GM12801 (cell line): ENCODE data around the gene AGBL1.

Source experiments
- TF ChIP-seq, protein P1 (sequence below): IDR thresholded peaks from one replicate; pipeline ENCODE4 v1.5.1; 2011; ENCODE audit warnings: control low read depth; ENCODE audit not compliant: insufficient read length; ENCODE audit errors: extremely low read depth

The AGBL1 gene

DNA sequence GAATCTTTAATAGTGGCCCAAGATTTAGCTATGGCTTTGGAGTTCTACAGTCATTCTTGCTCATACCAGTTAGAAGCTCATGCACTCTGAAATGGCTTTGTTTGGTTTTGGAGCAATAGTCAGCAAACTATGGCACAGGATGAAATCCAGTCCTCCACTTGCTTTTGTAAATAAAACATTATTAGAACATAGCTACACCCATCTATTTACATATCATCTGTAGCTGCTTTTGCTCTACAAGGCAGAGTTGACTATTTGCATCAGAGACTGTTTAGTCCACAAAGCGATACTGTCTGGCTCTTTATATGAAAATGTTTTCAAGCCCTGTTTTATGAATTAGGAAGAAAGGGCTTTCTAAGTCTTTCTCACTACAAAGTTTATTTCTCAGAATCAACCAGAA, 716.9 kb downstream of the AGBL1 start:
- TF ChIP-seq, protein P1, sequence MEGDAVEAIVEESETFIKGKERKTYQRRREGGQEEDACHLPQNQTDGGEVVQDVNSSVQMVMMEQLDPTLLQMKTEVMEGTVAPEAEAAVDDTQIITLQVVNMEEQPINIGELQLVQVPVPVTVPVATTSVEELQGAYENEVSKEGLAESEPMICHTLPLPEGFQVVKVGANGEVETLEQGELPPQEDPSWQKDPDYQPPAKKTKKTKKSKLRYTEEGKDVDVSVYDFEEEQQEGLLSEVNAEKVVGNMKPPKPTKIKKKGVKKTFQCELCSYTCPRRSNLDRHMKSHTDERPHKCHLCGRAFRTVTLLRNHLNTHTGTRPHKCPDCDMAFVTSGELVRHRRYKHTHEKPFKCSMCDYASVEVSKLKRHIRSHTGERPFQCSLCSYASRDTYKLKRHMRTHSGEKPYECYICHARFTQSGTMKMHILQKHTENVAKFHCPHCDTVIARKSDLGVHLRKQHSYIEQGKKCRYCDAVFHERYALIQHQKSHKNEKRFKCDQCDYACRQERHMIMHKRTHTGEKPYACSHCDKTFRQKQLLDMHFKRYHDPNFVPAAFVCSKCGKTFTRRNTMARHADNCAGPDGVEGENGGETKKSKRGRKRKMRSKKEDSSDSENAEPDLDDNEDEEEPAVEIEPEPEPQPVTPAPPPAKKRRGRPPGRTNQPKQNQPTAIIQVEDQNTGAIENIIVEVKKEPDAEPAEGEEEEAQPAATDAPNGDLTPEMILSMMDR: no peak

- TF ChIP-seq, protein P1: no peak
Observed at GRCh38 chr15:86797135-86797534, 717.5 kb downstream of the AGBL1 start.

DNA sequence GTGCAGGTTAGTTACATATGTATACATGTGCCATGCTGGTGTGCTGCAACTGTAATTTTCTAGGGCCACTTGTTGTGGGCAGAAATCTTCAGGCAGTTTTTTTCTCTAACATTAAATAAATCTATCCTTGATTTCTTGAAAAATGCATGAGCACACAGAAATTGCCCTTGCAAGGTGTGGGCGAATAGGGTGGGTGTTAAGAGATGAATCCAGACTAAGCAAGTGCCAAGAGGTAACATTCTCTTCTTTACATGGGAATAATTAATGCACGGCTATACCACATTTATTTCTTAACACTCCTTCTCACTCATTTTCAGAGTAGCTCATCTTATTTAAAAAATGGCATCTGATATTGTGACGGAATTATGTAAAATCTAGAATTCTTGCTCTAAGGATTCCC, 719.6 kb downstream of the AGBL1 start:
- TF ChIP-seq, protein P1: no peak

- TF ChIP-seq, protein P1: no peak
Observed at GRCh38 chr15:86802244-86802643, 722.6 kb downstream of the AGBL1 start.

DNA sequence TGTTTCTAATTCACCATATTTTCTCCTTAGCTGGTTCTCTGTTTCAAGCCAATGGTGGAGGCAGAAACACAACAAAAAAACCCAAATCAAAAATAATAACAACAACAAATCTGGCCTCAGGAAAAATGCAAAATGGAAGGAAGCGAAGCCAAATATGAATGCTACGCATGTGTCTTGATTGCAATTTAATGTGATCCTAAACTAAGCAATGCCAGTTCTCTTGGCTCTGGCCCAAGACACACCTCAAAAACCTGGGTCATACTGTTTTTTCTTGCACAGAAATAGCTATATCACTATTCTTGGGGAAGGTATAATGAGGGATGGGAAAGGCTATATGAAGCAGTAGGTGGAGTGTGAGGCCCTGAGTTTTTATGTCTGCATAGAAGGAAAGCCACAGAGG, 724.7 kb downstream of the AGBL1 start:
- TF ChIP-seq, protein P1: no peak

GRCh38 chr15:86810329-86810728, 730.7 kb downstream of the AGBL1 start:
- TF ChIP-seq, protein P1: no peak

DNA sequence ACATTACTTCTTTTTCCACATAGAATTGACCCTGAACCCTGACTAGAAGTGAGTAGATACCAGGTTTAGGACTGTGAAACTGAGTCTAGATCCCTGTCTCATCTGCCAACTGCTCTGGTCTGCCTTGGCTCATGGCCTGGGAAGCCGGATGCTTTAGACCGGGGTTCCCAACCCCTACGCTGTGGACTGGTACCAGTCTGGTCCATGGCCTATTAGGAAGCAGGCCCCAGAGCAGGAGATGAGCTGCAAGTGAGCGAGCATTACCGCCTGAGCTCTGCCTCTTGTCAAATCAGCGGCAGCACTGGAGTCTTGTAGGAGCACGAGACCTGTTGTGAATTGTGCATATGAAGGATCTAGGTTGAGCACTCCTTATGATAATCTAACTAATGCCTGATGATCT, 734.2 kb downstream of the AGBL1 start:
- TF ChIP-seq, protein P1: no peak

- TF ChIP-seq, protein P1: no peak
Observed at GRCh38 chr15:86829245-86829644, 749.6 kb downstream of the AGBL1 start.
